22Rv1 (cell line): ENCODE data around the gene ZNF14.

Experiments
- H3K27ac ChIP-seq: fragments of 450-650 bp; 2 replicates; pipeline ENCODE4 v1.5.1; 2017
- CTCF ChIP-seq: fragments of 450-650 bp; IDR thresholded peaks from 2 replicates; pipeline ENCODE4 v1.5.1; 2017; ENCODE audit warnings: mild to moderate bottlenecking
- ZFX ChIP-seq: fragments of 450-650 bp; IDR thresholded peaks from 2 replicates; pipeline ENCODE4 v1.6.1; 2017; ENCODE audit warnings: antibody characterized with exemption, borderline replicate concordance

ZNF14 gene

DNA sequence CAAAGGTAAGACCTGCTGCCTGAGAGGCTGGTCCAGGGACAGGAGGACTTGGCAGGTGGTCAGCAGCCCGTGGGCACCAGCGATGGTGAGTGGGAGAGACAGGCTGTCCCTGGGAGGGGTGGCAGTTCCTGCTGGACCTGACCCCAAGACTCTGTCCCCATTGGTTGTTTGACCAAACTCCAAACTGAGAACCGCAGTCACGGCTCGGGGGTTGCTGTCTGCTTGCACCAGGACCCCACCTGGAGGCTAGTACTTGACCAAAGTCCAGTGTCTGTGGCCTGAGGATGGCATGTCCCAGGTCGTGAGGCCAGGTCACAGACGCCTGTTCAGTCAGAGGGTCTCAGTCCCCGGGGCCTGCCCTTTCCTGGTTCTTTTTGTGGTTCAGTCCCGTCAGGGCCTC, 9.9 kb upstream of the ZNF14 start:
- TF ChIP-seq ZFX (no peak), CTCF (no peak)

GRCh38 chr19:19741184-19741583, 8.3 kb upstream of the ZNF14 start:
- H3K27ac ChIP-seq = no peak overlapping the region
- TF ChIP-seq CTCF = no peak
- TF ChIP-seq ZFX = no peak

More for the DNA sequence above, 9.9 kb upstream of the ZNF14 start:
- H3K27ac ChIP-seq = no peak overlapping the region

DNA sequence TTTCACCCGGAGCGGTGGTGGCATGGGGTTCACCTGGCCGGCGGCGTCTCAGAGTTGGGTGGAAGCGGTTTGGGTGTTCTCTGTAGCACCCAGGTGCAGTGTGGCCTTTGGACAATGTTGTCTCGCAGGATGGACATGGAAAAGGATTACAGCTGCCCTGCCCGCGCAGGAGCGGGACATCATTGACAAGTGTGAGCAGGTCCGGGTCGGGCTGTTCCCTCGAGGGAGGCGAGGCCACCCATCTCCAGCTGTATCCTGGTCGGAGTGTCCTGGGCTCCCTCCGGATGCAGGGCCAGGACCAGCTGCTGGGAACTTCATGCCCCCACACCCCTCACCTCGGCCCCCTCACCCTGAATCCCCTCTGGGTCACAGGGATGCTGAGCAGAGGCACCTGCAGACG, 7.8 kb upstream of the ZNF14 start:
- no peak for TF ChIP-seq ZFX
- no peak for TF ChIP-seq CTCF
- H3K27ac ChIP-seq = no peak overlapping the region

GRCh38 chr19:19738564-19738963, 5.7 kb upstream of the ZNF14 start:
- TF ChIP-seq ZFX = no peak
- H3K27ac ChIP-seq = no peak overlapping the region

DNA sequence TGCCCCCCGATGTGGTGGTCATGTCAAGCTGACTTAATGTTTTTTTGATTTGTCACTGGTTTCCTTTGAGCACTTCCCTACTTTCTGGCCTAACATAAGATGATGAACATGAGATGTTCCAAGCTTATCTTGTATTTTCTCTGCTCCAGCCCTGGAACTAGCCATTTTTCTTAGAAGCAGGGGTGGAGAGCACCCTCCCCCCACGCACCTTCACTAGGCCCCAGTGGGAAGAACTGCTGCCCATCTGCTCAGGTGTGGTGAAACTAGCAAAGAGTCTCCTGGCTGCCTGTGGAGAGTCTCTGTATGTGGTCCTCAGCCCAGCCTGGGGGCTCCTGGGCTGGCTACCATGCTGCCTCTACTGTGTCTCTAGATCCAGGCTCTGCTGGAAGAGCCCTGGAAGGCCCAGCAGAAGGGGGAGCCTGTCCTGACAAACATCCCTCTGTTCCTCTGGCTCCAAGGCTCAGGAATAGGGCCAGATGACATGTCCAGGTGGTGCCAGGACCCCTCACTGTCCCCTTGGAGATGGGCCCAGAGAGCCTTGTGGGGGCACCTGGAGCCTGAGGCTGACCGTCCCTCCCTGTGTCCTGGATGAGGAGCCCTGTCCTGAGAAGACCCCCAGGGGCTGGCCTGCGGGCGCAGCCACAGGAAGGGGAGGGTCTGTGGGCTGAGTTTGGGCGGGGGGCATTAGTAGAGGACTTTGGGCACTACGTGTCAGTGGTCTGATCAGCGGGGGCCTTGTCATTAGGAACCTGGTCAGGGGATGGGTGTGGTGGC, 4.8 kb upstream of the ZNF14 start:
- TF ChIP-seq ZFX = no peak
- no peak for TF ChIP-seq CTCF
- H3K27ac ChIP-seq = no peak overlapping the region

- no peak overlapping the region for H3K27ac ChIP-seq
- TF ChIP-seq CTCF = no peak
- TF ChIP-seq ZFX = no peak
Observed at GRCh38 chr19:19721896-19722295, 11.0 kb downstream of the ZNF14 start.

- no peak overlapping the region for H3K27ac ChIP-seq
- TF ChIP-seq CTCF (no peak), ZFX (no peak)
Observed at GRCh38 chr19:19719798-19720197, 13.1 kb downstream of the ZNF14 start.
